SK-N-SH treated with all-trans-retinoic acid at 6 μM for 48 hours (cell line): ENCODE measurements around the gene LRRC23.

ENCODE experiments used
- ATAC-seq: fragments of 200-7000 bp; cut with Tn5 transposase; 3 replicates; pipeline ENCODE4 v1.9.1; 2020; ENCODE audit warnings: mild to moderate bottlenecking, moderate library complexity
- ARNTL ChIP-seq: fragments of 450-650 bp; formaldehyde crosslinking; IDR thresholded peaks from 2 replicates; pipeline ENCODE4 v1.5.0; 2020; ENCODE audit warnings: low read depth, mild to moderate bottlenecking, moderate library complexity, borderline replicate concordance
- BACH2 ChIP-seq: fragments of 250-450 bp; sonication (Bioruptor Pico); IDR thresholded peaks from 2 replicates; pipeline ENCODE4 v1.9.0; 2021; ENCODE audit warnings: mild to moderate bottlenecking, borderline replicate concordance
- CREB5 ChIP-seq: fragments of 250-450 bp; sonication (Bioruptor Pico); IDR thresholded peaks from 2 replicates; pipeline ENCODE4 v1.5.1; 2020; ENCODE audit warnings: low read depth, mild to moderate bottlenecking, moderate library complexity
- CSDC2 ChIP-seq: fragments of 250-450 bp; sonication (Bioruptor Pico); IDR thresholded peaks from 2 replicates; pipeline ENCODE4 v1.5.0; 2020; ENCODE audit warnings: mild to moderate bottlenecking, moderate library complexity
- CSRNP3 ChIP-seq: fragments of 250-450 bp; sonication (Bioruptor Pico); IDR thresholded peaks from 2 replicates; pipeline ENCODE4 v1.5.1; 2021; ENCODE audit warnings: mild to moderate bottlenecking, moderate library complexity
- ESRRG ChIP-seq: fragments of 250-450 bp; sonication (Bioruptor Pico); IDR thresholded peaks from 2 replicates; pipeline ENCODE4 v1.6.1; 2021; ENCODE audit warnings: mild to moderate bottlenecking
- ISL1 ChIP-seq: fragments of 250-450 bp; sonication (Bioruptor Pico); IDR thresholded peaks from 2 replicates; pipeline ENCODE4 v2.1.2; 2022; ENCODE audit warnings: mild to moderate bottlenecking, moderate library complexity
- PATZ1 ChIP-seq: fragments of 250-450 bp; sonication (Bioruptor Pico); IDR thresholded peaks from 2 replicates; pipeline ENCODE4 v1.8.0; 2020; ENCODE audit warnings: mild to moderate bottlenecking, moderate library complexity, borderline replicate concordance
- PPARA ChIP-seq: fragments of 250-450 bp; sonication (Bioruptor Pico); IDR thresholded peaks from 2 replicates; pipeline ENCODE4 v1.5.0; 2020; ENCODE audit warnings: mild to moderate bottlenecking, borderline replicate concordance
- SNAI2 ChIP-seq: fragments of 250-450 bp; sonication (Bioruptor Pico); IDR thresholded peaks from 2 replicates; pipeline ENCODE4 v1.5.0; 2020; ENCODE audit warnings: mild to moderate bottlenecking, moderate library complexity
- TCF4 ChIP-seq: fragments of 250-450 bp; sonication (Bioruptor Pico); IDR thresholded peaks from 2 replicates; pipeline ENCODE4 v1.8.0; 2021; ENCODE audit warnings: mild to moderate bottlenecking, moderate library complexity, borderline replicate concordance
- TOX ChIP-seq: fragments of 250-450 bp; sonication (Bioruptor Pico); IDR thresholded peaks from 2 replicates; pipeline ENCODE4 v1.8.0; 2021; ENCODE audit warnings: mild to moderate bottlenecking, moderate library complexity, borderline replicate concordance
- ZC3H10 ChIP-seq: fragments of 250-450 bp; sonication (Bioruptor Pico); IDR thresholded peaks from 2 replicates; pipeline ENCODE4 v1.5.1; 2021; ENCODE audit warnings: mild to moderate bottlenecking, moderate library complexity
- ZFP3 ChIP-seq: fragments of 250-450 bp; sonication (Bioruptor Pico); IDR thresholded peaks from 2 replicates; pipeline ENCODE4 v1.5.0; 2020; ENCODE audit warnings: mild to moderate bottlenecking, moderate library complexity
- ZFP30 ChIP-seq: fragments of 450-650 bp; formaldehyde crosslinking; IDR thresholded peaks from 2 replicates; pipeline ENCODE4 v1.5.0; 2022; ENCODE audit warnings: mild to moderate bottlenecking, moderate library complexity
- ZNF565 ChIP-seq: fragments of 450-650 bp; formaldehyde crosslinking; conservative IDR thresholded peaks from 2 replicates; pipeline ENCODE4 v1.5.0; 2020; ENCODE audit warnings: low read depth, mild to moderate bottlenecking, moderate library complexity
- ZNF70 ChIP-seq: fragments of 450-650 bp; formaldehyde crosslinking; IDR thresholded peaks from 2 replicates; pipeline ENCODE4 v1.5.0; 2020; ENCODE audit warnings: mild to moderate bottlenecking, moderate library complexity
- ZNF8 ChIP-seq: fragments of 450-650 bp; formaldehyde crosslinking; IDR thresholded peaks from 2 replicates; pipeline ENCODE4 v1.5.0; 2020; ENCODE audit warnings: mild to moderate bottlenecking, moderate library complexity
- TF ChIP-seq, protein P1 (sequence below): fragments of 250-450 bp; sonication (Bioruptor Pico); IDR thresholded peaks from 2 replicates; pipeline ENCODE4 v1.8.0; 2021; ENCODE audit warnings: low read depth, mild to moderate bottlenecking, moderate library complexity, borderline replicate concordance
- TF ChIP-seq, protein P2 (sequence below): fragments of 250-450 bp; sonication (Bioruptor Pico); IDR thresholded peaks from 2 replicates; pipeline ENCODE4 v1.5.0; 2020; ENCODE audit warnings: mild to moderate bottlenecking, moderate library complexity

The LRRC23 gene

DNA sequence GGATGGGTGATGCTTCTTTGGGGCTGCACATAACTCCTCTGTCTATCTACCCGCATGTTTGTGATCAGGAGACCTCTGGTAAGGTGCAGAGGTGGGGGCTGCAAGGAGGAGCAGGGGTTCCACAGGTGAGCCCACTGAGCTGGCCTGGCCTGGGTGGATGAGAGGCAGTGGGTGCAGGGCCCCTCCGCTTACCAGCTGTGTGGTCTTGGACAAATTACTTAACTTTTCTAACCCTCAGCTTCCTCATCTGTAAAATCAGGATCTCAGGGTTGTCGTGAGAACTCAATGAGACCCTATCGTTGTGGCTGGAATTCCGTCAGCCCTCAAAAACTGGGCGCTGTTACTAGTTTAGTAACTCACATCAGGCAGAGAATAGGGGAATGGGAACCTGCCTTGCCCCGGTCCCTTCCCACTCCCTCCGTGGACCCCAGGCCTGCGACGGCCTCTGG lies 54.0 kb downstream of the LRRC23 start:
- no peak for ATAC-seq
- TF ChIP-seq SNAI2 (CRISPR knock-in tag): no peak
- TF ChIP-seq TCF4 (CRISPR knock-in tag): no peak
- no peak for TF ChIP-seq ESRRG (CRISPR knock-in tag)
- no peak for TF ChIP-seq ZFP30 (CRISPR knock-in tag)
- TF ChIP-seq PPARA: no peak
- no peak for TF ChIP-seq CSRNP3 (CRISPR knock-in tag)
- no peak for TF ChIP-seq PATZ1 (CRISPR knock-in tag)
- no peak for TF ChIP-seq ZC3H10
- TF ChIP-seq BACH2 (CRISPR knock-in tag): no peak
- TF ChIP-seq CSDC2 (CRISPR knock-in tag): no peak
- no peak for TF ChIP-seq ZNF70
- no peak for TF ChIP-seq ZNF565 (CRISPR knock-in tag)
- TF ChIP-seq ZFP3 (CRISPR knock-in tag): no peak
- no peak for TF ChIP-seq ZNF8 (CRISPR knock-in tag)
- no peak for TF ChIP-seq CREB5 (CRISPR knock-in tag)
- no peak for TF ChIP-seq ARNTL (CRISPR knock-in tag)

DNA sequence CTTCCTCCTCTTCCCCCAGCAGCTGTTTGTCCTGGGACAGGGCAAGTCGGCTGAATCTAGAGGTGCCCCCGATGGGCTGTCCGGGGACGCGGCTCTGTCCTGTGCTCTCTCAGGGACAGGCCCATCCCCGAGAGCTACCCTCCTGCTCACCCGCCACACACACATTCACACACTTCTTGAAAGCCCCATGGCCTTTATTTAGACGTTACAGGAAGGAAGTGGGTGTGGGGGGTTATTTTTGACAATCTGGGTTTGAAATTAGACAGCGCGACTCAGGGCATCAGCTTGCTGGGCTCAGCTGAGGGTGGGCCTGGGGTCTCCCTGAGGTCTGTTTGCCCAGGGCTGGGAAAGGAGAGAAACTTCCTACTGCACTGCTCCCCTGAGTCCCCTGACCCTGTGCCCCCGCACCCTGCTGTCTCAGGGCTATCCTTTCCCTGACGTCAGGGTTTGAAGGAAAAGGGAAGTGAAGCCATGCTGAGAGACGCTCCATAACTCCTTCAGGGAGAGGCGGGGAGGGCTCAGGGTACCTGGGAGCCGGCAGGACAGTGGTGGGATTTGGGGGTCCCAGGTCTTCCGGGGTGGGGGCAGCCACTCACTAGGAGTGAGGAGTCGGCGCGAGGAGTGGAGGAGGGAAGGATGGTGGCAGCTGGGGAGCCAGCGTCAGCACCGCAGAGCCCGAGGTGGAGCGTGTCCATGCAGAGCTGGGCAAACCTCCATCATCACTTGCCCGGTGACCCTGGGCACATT lies 54.6 kb downstream of the LRRC23 start:
- no peak for ATAC-seq
- TF ChIP-seq CSRNP3 (CRISPR knock-in tag) (no peak), ISL1 (CRISPR knock-in tag) (no peak), ZNF565 (CRISPR knock-in tag) (no peak), CSDC2 (CRISPR knock-in tag) (no peak), ZFP3 (CRISPR knock-in tag) (no peak), BACH2 (CRISPR knock-in tag) (no peak), PATZ1 (CRISPR knock-in tag) (no peak), TOX (CRISPR knock-in tag) (no peak), ZC3H10 (no peak), ZFP30 (CRISPR knock-in tag) (no peak), ARNTL (CRISPR knock-in tag) (no peak), ZNF8 (CRISPR knock-in tag) (no peak), ESRRG (CRISPR knock-in tag) (no peak), CREB5 (CRISPR knock-in tag) (no peak)
- TF ChIP-seq, protein P1, sequence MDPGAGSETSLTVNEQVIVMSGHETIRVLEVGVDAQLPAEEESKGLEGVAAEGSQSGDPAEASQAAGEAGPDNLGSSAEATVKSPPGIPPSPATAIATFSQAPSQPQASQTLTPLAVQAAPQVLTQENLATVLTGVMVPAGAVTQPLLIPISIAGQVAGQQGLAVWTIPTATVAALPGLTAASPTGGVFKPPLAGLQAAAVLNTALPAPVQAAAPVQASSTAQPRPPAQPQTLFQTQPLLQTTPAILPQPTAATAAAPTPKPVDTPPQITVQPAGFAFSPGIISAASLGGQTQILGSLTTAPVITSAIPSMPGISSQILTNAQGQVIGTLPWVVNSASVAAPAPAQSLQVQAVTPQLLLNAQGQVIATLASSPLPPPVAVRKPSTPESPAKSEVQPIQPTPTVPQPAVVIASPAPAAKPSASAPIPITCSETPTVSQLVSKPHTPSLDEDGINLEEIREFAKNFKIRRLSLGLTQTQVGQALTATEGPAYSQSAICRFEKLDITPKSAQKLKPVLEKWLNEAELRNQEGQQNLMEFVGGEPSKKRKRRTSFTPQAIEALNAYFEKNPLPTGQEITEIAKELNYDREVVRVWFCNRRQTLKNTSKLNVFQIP: no peak
- TF ChIP-seq, protein P2, sequence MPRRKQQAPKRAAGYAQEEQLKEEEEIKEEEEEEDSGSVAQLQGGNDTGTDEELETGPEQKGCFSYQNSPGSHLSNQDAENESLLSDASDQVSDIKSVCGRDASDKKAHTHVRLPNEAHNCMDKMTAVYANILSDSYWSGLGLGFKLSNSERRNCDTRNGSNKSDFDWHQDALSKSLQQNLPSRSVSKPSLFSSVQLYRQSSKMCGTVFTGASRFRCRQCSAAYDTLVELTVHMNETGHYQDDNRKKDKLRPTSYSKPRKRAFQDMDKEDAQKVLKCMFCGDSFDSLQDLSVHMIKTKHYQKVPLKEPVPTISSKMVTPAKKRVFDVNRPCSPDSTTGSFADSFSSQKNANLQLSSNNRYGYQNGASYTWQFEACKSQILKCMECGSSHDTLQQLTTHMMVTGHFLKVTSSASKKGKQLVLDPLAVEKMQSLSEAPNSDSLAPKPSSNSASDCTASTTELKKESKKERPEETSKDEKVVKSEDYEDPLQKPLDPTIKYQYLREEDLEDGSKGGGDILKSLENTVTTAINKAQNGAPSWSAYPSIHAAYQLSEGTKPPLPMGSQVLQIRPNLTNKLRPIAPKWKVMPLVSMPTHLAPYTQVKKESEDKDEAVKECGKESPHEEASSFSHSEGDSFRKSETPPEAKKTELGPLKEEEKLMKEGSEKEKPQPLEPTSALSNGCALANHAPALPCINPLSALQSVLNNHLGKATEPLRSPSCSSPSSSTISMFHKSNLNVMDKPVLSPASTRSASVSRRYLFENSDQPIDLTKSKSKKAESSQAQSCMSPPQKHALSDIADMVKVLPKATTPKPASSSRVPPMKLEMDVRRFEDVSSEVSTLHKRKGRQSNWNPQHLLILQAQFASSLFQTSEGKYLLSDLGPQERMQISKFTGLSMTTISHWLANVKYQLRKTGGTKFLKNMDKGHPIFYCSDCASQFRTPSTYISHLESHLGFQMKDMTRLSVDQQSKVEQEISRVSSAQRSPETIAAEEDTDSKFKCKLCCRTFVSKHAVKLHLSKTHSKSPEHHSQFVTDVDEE (CRISPR knock-in tag): no peak
